HepG2 (cell line): ENCODE measurements around the gene ABTB2. TPM values are rescaled to one million over a fixed set of nuclear protein-coding genes. Genes with fewer than 3 reads are reported as not detected.

ENCODE experiments used
- ATAC-seq: fragments of 200-7000 bp; cut with Tn5 transposase; 3 replicates; pipeline ENCODE4 v1.9.1; 2020; ENCODE audit warnings: mild to moderate bottlenecking, moderate library complexity
- BruUV-seq: library from RNA; stranded (reverse); fragments of 400-500 nt; replicated peaks from 2 replicates; lab custom pipeline; 2021; lab: Mats Ljungman, UMichigan
- CTCF ChIA-PET: fragments of 300-600 bp; formaldehyde crosslinking; extraction: SDS; loops from one replicate; lab custom pipeline; 2021; ENCODE audit warnings: low total read pairs, inconsistent platforms, low intra/inter-chr PET ratio; lab: Yijun Ruan, JAX
- POLR2A ChIA-PET: fragments of 350-600 bp; sonication (Branson Sonifier 250); formaldehyde crosslinking; loops from one replicate; lab custom pipeline; 2020; ENCODE audit warnings: antibody characterized with exemption, inconsistent platforms; lab: Yijun Ruan, JAX
- DNase-seq: peaks from one replicate; pipeline ENCODE4 v3.0.0-alpha.2; 2015; ENCODE audit warnings: low spot score
- FAIRE-seq: peaks from 3 replicates; lab custom pipeline; 2011; peaks lifted over from hg19 to GRCh38; lab: Jason Lieb, UNC
- H2AFZ ChIP-seq: one replicate; pipeline ENCODE4 v1.6.1; 2011; ENCODE audit warnings: low read length, inconsistent platforms
- H3K27ac ChIP-seq: fragments of 300-600 bp; 3 replicates; pipeline ENCODE4 v1.8.0; 2011; ENCODE audit warnings: mixed run types, mild to moderate bottlenecking, mixed read lengths, low read length, inconsistent platforms; ENCODE audit not compliant: insufficient read depth; ENCODE audit errors: extremely low read length
- H3K27me3 ChIP-seq, 2 experiments: fragments of 200-600 bp in 1 of 2; 2 replicates in 1 of 2; 3 replicates in 1 of 2; pipeline versions ENCODE4 v1.6.0 to v1.8.0; 2011; ENCODE audit warnings: low read length in 2 of 2, mild to moderate bottlenecking in 2 of 2, moderate library complexity in 2 of 2, inconsistent platforms in 1 of 2; ENCODE audit not compliant: insufficient read depth in 2 of 2, control insufficient read depth in 1 of 2
- H3K36me3 ChIP-seq, 2 experiments: fragments of 200-600 bp in 1 of 2; replicated peaks in 1 of 2; 2 replicates in 1 of 2; 3 replicates in 1 of 2; pipeline versions ENCODE4 v1.5.1 to v1.8.0; 2011; ENCODE audit warnings: low read length in 2 of 2, inconsistent platforms in 1 of 2; ENCODE audit not compliant: insufficient read depth in 2 of 2, control insufficient read depth in 1 of 2
- H3K4me1 ChIP-seq: 2 replicates; pipeline ENCODE4 v1.5.1; 2012; ENCODE audit warnings: low read length, inconsistent platforms; ENCODE audit not compliant: insufficient read depth
- H3K4me2 ChIP-seq: 2 replicates; pipeline ENCODE4 v1.6.0; 2011; ENCODE audit warnings: low read depth, low read length, inconsistent platforms
- H3K4me3 ChIP-seq, 3 experiments: fragments of 200-600 bp in 1 of 3; sonication (generic), shearing (Covaris generic) in 1 of 3; replicated peaks in 1 of 3; 2 replicates each; pipeline ENCODE4 v1.5.1; 2011 to 2016; ENCODE audit warnings: low read length in 3 of 3, inconsistent platforms in 2 of 3, low read depth in 2 of 3, mild to moderate bottlenecking in 2 of 3, control low read depth in 1 of 3, mixed read lengths in 1 of 3; ENCODE audit not compliant: insufficient read depth in 1 of 3
- H3K79me2 ChIP-seq: one replicate; pipeline ENCODE4 v1.6.1; 2011; ENCODE audit warnings: low read length, inconsistent platforms; ENCODE audit not compliant: insufficient read depth
- H3K9ac ChIP-seq: 2 replicates; pipeline ENCODE4 v1.6.0; 2011; ENCODE audit warnings: mild to moderate bottlenecking, low read depth, low read length, inconsistent platforms; ENCODE audit not compliant: insufficient read depth
- H3K9me3 ChIP-seq: 2 replicates; pipeline ENCODE4 v1.5.1; 2012; ENCODE audit warnings: mild to moderate bottlenecking, low read length
- H4K20me1 ChIP-seq: 2 replicates; pipeline ENCODE4 v1.6.0; 2011; ENCODE audit warnings: inconsistent platforms, mild to moderate bottlenecking, low read length, moderate library complexity; ENCODE audit not compliant: insufficient read depth
- BRD4 ChIP-seq: sonication (generic); formaldehyde crosslinking; IDR thresholded peaks from 2 replicates; pipeline ENCODE4 v1.4.0; 2020; ENCODE audit warnings: missing genetic modification reagents
- FOSL2 ChIP-seq: sonication (generic); formaldehyde crosslinking; IDR thresholded peaks from 2 replicates; pipeline ENCODE4 v1.4.0; 2020; ENCODE audit warnings: missing genetic modification reagents
- GTF2F1 ChIP-seq: fragments of 150-350 bp; IDR thresholded peaks from 2 replicates; pipeline ENCODE4 v1.6.1; 2014; ENCODE audit warnings: low read length
- HIVEP1 ChIP-seq: sonication (generic); formaldehyde crosslinking; IDR thresholded peaks from 2 replicates; pipeline ENCODE4 v1.4.0; 2020; ENCODE audit warnings: mild to moderate bottlenecking, missing genetic modification reagents
- HOXD1 ChIP-seq: sonication (generic); formaldehyde crosslinking; IDR thresholded peaks from 2 replicates; pipeline ENCODE4 v1.5.0; 2020; ENCODE audit warnings: missing genetic modification reagents
- TMF1 ChIP-seq: sonication (generic); formaldehyde crosslinking; IDR thresholded peaks from 2 replicates; pipeline ENCODE4 v1.8.1; 2022; ENCODE audit warnings: low read depth, missing genetic modification reagents
- ZNF121 ChIP-seq: sonication (generic); formaldehyde crosslinking; IDR thresholded peaks from 2 replicates; pipeline ENCODE4 v1.5.0; 2020; ENCODE audit warnings: mild to moderate bottlenecking, missing genetic modification reagents
- ZNF333 ChIP-seq: sonication (generic); formaldehyde crosslinking; IDR thresholded peaks from 2 replicates; pipeline ENCODE4 v1.4.0; 2020; ENCODE audit warnings: mild to moderate bottlenecking, missing genetic modification reagents, borderline replicate concordance
- ZNF451 ChIP-seq: sonication (generic); formaldehyde crosslinking; IDR thresholded peaks from 2 replicates; pipeline ENCODE4 v1.5.0; 2020; ENCODE audit warnings: mild to moderate bottlenecking, missing genetic modification reagents
- WGBS: methylation state at CpG from one replicate; pipeline ENCODE4 v1.1.6; 2017; ENCODE audit warnings: low lambda C conversion rate; 5-methylcytosine and 5-hydroxymethylcytosine counted together
- in situ Hi-C: cut with HindIII; loops from 2 replicates; pipeline ENCODE4 v1.10.0; 2017; ENCODE audit warnings: low pct_unique_long_range_greater_than_20kb; ENCODE audit not compliant: extremely low pct_ligation_motif_present
- intact Hi-C: fragments of 100-400 bp; cut with micrococcal nuclease; formaldehyde crosslinking; loops from one replicate; pipeline ENCODE4 v1.10.0; 2022; ENCODE audit not compliant: unreplicated experiment
- polyA plus RNA-seq, 8 experiments: library from polyadenylated mRNA; depleted of rRNA in 3 of 8; stranded (reverse) in 7 of 8; unstranded in 1 of 8; fragments of >200 nt; fragmentation: Illumina TruSeq in 4 of 8; extraction: Trizol in 4 of 8; gene quantifications; 2 replicates each; pipeline versions ENCODE4 v1.2.1 to v1.2.3, GENCODE V29; 2011 to 2016; ENCODE audit warnings: low read depth in 4 of 8, missing spikeins in 1 of 8, mixed read lengths in 1 of 8; ENCODE audit not compliant: insufficient read depth in 1 of 8
- total RNA-seq, 5 experiments: library from RNA; depleted of rRNA; stranded (reverse); fragments of >200 nt; fragmentation: Illumina TruSeq; extraction: Trizol; gene quantifications; 2 replicates each; pipeline ENCODE4 v1.2.3, GENCODE V29; 2016; ENCODE audit warnings: low read depth in 1 of 5
- TF ChIP-seq, protein P1 (sequence below): IDR thresholded peaks from 2 replicates; pipeline ENCODE4 v1.6.1; 2016; ENCODE audit warnings: missing biosample characterization, missing genetic modification reagents, low read depth

Gene ABTB2
- total and polyA plus RNA-seq, 2 of the 13 experiments (the other 11 are each of a cell fraction or from before 2014, with no cell fraction given) = 5.1 to 15.4 TPM

- TF ChIP-seq ZNF451 (CRISPR knock-in tag) = no peak
- TF ChIP-seq GTF2F1 = no peak
Measured at GRCh38 chr11:34344768-34345539, 12.9 kb downstream of the ABTB2 start (continued).

DNA sequence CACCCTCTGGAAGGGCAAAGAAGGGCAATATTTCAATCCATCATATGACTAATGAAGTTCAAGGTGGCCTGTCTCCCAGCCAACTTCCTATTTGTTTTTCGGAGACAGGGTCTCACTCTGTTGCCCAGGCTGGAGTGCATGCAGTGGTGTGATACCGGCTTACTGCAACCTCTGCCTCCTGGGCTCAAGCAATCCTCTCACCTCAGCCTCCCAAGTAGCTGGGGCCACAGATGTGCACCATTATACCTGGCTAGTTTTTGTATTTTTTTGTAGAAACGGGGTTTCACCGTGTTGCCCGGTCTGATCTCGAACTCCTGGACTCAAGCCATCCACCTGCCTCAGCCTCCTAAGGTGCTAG, 13.4 kb downstream of the ABTB2 start:
- Histone ChIP-seq H3K4me3 (no peak overlapping the region), H3K9me3 (no peaks in the 10 kb centered on the region), H2AFZ (no peak overlapping the region), H3K4me1 (peaks cover 99% of the 10 kb centered on the region), H4K20me1 (no peaks in the 10 kb centered on the region), H3K27ac (peak overlapping the region; percentile 60), H3K27me3 (no peaks in the 10 kb centered on the region), H3K4me2 (peak overlapping the region; percentile 73), H3K79me2 (peaks cover 90% of the 10 kb centered on the region), H3K36me3 (no peaks in the 10 kb centered on the region), H3K9ac (no peak overlapping the region)
- CTCF ChIA-PET = no interaction called here
- intact Hi-C loops (no loop called here), in situ Hi-C loops (no loop called here)
- ATAC-seq = no peak
- POLR2A ChIA-PET = interaction anchor here (1.5 to 5.4 kb wide), 6 partner anchors 10 to 170 kb away, joined by 3 to 81 read pairs (median 6); partner anchors contain the start of gene ABTB2
- WGBS = 90% methylated on average over 6 of the region's 6 CpGs
- BruUV-seq = no TSS peak
- TF ChIP-seq HIVEP1 (CRISPR knock-in tag) (0 out of 2 replicates have a peak, but pooled peaks have one; percentile 2), BRD4 (CRISPR knock-in tag) (0 out of 2 replicates have a peak, but pooled peaks have one; percentile 0), TMF1 (no peak), HOXD1 (CRISPR knock-in tag) (0 out of 2 replicates have a peak, but pooled peaks have one; percentile 50), ZNF333 (CRISPR knock-in tag) (0 out of 2 replicates have a peak, but pooled peaks have one; percentile 26), ZNF121 (CRISPR knock-in tag) (peak; percentile 75), FOSL2 (CRISPR knock-in tag) (peak; percentile 47; the same call in 1 of the 2 replicates)
- TF ChIP-seq, protein P1, sequence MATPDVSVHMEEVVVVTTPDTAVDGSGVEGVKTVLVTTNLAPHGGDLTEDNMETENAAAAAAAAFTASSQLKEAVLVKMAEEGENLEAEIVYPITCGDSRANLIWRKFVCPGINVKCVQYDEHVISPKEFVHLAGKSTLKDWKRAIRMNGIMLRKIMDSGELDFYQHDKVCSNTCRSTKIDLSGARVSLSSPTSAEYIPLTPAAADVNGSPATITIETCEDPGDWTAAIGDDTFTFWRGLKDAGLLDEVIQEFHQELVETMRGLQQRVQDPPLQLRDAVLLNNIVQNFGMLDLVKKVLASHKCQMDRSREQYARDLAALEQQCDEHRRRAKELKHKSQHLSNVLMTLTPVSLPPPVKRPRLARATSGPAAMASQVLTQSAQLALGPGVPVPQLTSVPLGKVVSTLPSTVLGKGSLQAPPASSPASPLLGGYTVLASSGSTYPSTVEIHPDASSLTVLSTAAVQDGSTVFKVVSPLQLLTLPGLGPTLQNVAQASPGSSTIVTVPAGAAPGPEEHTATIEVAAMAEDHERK (CRISPR knock-in tag) = no peak
- FAIRE-seq = no peak
- DNase-seq = no peak
